Activated B cell treated with CpG ODN at 0.5 μM for 24 hours (primary cell): ENCODE results near the gene EDIL3. TPM values are rescaled to one million over a fixed set of nuclear protein-coding genes. Genes with fewer than 3 reads are reported as not detected.

ENCODE experiments used
- ATAC-seq: fragments of 200-7000 bp; cut with Tn5 transposase; one replicate; pipeline ENCODE4 v1.10.0; 2021; ENCODE audit warnings: low read depth, mild to moderate bottlenecking, moderate library complexity
- CTCF ChIA-PET: fragments of 350-600 bp; sonication (Branson Sonifier 250); formaldehyde crosslinking; loops from one replicate; lab custom pipeline; 2021; ENCODE audit warnings: antibody characterized with exemption; lab: Charles Lee
- POLR2A ChIA-PET: fragments of 350-600 bp; sonication (Branson Sonifier 250); formaldehyde crosslinking; loops from one replicate; lab custom pipeline; 2021; ENCODE audit warnings: antibody characterized with exemption; lab: Charles Lee
- DNase-seq: peaks from one replicate; pipeline ENCODE4 v3.0.0; 2022
- H3K27ac Mint-ChIP-seq: one replicate; pipeline ENCODE4 v1.8.0; 2020; ENCODE audit warnings: mixed read lengths
- H3K27me3 Mint-ChIP-seq: one replicate; pipeline ENCODE4 v1.8.0; 2021; ENCODE audit warnings: mixed read lengths
- H3K36me3 Mint-ChIP-seq: one replicate; pipeline ENCODE4 v1.8.0; 2021; ENCODE audit warnings: low read depth, mixed read lengths
- H3K4me1 Mint-ChIP-seq: one replicate; pipeline ENCODE4 v1.8.0; 2021; ENCODE audit warnings: mixed read lengths
- H3K4me3 Mint-ChIP-seq: one replicate; pipeline ENCODE4 v1.8.0; 2020; ENCODE audit warnings: mild to moderate bottlenecking, mixed read lengths
- H3K9me3 Mint-ChIP-seq: one replicate; pipeline ENCODE4 v1.8.0; 2020; ENCODE audit warnings: mixed read lengths
- intact Hi-C: fragments of 100-400 bp; cut with micrococcal nuclease; formaldehyde crosslinking; loops from one replicate; pipeline ENCODE4 v1.15.1; 2024
- total RNA-seq: library from RNA; stranded (reverse); gene quantifications from 2 replicates; pipeline ENCODE4 v1.2.3, GENCODE V29; 2022
- TF ChIP-seq, protein P1 (sequence below): fragments of 200-600 bp; IDR thresholded peaks from one replicate; pipeline ENCODE4 v1.8.0; 2022; ENCODE audit warnings: antibody characterized with exemption, mild to moderate bottlenecking

Gene EDIL3
- total RNA-seq, 1 donor from 2014 or later = not detected

GRCh38 chr5:84378420-84378819 is 6.3 kb downstream of the EDIL3 start:
- intact Hi-C loops = no loop called here
- DNase-seq = no peak
- ATAC-seq = no peak
- ChIA-PET CTCF (no interaction called here), POLR2A (no interaction called here)
- no peaks in the 10 kb centered on the region for H3K4me1 Mint-ChIP-seq
- no peak overlapping the region for H3K27ac Mint-ChIP-seq
- TF ChIP-seq, protein P1, sequence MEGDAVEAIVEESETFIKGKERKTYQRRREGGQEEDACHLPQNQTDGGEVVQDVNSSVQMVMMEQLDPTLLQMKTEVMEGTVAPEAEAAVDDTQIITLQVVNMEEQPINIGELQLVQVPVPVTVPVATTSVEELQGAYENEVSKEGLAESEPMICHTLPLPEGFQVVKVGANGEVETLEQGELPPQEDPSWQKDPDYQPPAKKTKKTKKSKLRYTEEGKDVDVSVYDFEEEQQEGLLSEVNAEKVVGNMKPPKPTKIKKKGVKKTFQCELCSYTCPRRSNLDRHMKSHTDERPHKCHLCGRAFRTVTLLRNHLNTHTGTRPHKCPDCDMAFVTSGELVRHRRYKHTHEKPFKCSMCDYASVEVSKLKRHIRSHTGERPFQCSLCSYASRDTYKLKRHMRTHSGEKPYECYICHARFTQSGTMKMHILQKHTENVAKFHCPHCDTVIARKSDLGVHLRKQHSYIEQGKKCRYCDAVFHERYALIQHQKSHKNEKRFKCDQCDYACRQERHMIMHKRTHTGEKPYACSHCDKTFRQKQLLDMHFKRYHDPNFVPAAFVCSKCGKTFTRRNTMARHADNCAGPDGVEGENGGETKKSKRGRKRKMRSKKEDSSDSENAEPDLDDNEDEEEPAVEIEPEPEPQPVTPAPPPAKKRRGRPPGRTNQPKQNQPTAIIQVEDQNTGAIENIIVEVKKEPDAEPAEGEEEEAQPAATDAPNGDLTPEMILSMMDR = no peak
- H3K27me3 Mint-ChIP-seq = peaks cover 11% of the 10 kb centered on the region
- H3K9me3 Mint-ChIP-seq = no peaks in the 10 kb centered on the region
- H3K4me3 Mint-ChIP-seq = no peak overlapping the region
- H3K36me3 Mint-ChIP-seq = no peaks in the 10 kb centered on the region

- Mint-ChIP-seq H3K27ac (no peak overlapping the region), H3K27me3 (no peaks in the 10 kb centered on the region), H3K9me3 (no peaks in the 10 kb centered on the region), H3K4me3 (no peak overlapping the region), H3K36me3 (no peaks in the 10 kb centered on the region), H3K4me1 (no peaks in the 10 kb centered on the region)
- TF ChIP-seq, protein P1 = no peak
- intact Hi-C loops = no loop called here
- no peak for ATAC-seq
- ChIA-PET CTCF (no interaction called here), POLR2A (no interaction called here)
- DNase-seq = no peak
Observed at GRCh38 chr5:84376346-84376745, 8.3 kb downstream of the EDIL3 start.

DNA sequence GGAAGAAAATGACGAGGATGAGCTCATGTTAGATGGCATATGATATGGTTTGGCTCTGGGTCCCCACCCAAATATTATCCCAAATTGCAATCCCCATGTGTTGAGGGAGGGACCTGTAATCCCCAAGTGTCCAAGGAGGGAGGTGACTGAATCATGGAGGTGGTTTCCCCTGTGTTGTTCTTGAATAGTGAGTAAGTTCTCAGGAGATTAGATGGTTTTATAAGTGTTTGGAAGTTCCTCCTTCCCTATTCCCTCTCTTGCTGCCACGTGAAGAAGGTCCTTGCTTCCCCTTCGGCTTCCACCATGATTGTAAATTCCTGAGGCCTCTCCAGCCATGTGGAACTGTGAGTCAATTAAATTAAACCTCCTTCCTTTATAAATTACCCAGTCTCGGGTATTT is 10.1 kb downstream of the EDIL3 start:
- ChIA-PET POLR2A (no interaction called here), CTCF (no interaction called here)
- H3K9me3 Mint-ChIP-seq = no peaks in the 10 kb centered on the region
- ATAC-seq (no peak), DNase-seq (no peak)
- intact Hi-C loops = no loop called here
- H3K27me3 Mint-ChIP-seq = no peaks in the 10 kb centered on the region
- no peaks in the 10 kb centered on the region for H3K36me3 Mint-ChIP-seq
- H3K4me1 Mint-ChIP-seq = no peaks in the 10 kb centered on the region
- TF ChIP-seq, protein P1 = no peak
- H3K4me3 Mint-ChIP-seq = no peak overlapping the region
- no peak overlapping the region for H3K27ac Mint-ChIP-seq

DNA sequence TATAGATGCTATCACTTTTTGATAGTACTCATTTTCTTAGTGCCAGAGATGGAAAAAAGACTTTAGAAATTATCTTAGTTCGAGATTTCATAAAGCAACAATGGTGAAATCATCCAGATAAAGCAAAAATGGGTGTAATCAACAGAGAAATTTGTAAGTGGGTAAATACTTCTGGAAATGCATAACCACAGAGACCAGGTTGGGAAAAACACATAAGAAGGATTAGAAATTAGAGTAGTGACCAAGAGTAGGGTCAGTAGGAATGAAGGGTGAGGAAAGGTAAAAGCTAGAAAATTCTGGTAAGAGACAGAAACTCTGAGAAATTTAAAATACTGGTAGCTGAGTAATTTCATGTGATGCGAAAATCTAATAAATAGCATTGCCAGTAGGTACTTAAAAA is 11.2 kb downstream of the EDIL3 start:
- Mint-ChIP-seq H3K4me3 (no peak overlapping the region), H3K36me3 (no peaks in the 10 kb centered on the region), H3K27me3 (no peaks in the 10 kb centered on the region), H3K4me1 (no peaks in the 10 kb centered on the region), H3K27ac (no peak overlapping the region), H3K9me3 (no peaks in the 10 kb centered on the region)
- ATAC-seq (no peak), DNase-seq (no peak)
- ChIA-PET POLR2A (no interaction called here), CTCF (no interaction called here)
- TF ChIP-seq, protein P1 = no peak
- intact Hi-C loops = no loop called here

GRCh38 chr5:84372066-84372695 is 12.5 kb downstream of the EDIL3 start:
- POLR2A ChIA-PET = no interaction called here
- DNase-seq (no peak), ATAC-seq (no peak)
- intact Hi-C loops = no loop called here
- H3K27me3 Mint-ChIP-seq = no peaks in the 10 kb centered on the region
- H3K27ac Mint-ChIP-seq = no peak overlapping the region
- TF ChIP-seq, protein P1 = no peak
- CTCF ChIA-PET = no interaction called here
- H3K36me3 Mint-ChIP-seq = no peaks in the 10 kb centered on the region
- no peaks in the 10 kb centered on the region for H3K4me1 Mint-ChIP-seq
- no peak overlapping the region for H3K4me3 Mint-ChIP-seq
- no peaks in the 10 kb centered on the region for H3K9me3 Mint-ChIP-seq
